A549 (cell line): ENCODE measurements around the gene ZSWIM5.
"Not testable (repeated sequence)": the region's sequence is repeated elsewhere in the genome, so short reads cannot be mapped to it uniquely, and the experiment has no call there.

ENCODE experiments used
- HOXB13 ChIP-seq: fragments of 250-450 bp; sonication (Bioruptor Pico); IDR thresholded peaks from 2 replicates; pipeline ENCODE4 v1.5.0; 2020; ENCODE audit warnings: low read depth, mild to moderate bottlenecking, moderate library complexity
- POLR2A ChIP-seq: IDR thresholded peaks from 2 replicates; pipeline ENCODE4 v1.6.1; 2012; ENCODE audit warnings: mild to moderate bottlenecking, low read length
- RAD21 ChIP-seq, 2 experiments: fragments of >200 bp in 1 of 2; sonication (Bioruptor Twin) in 1 of 2; formaldehyde crosslinking in 1 of 2; IDR thresholded peaks in 1 of 2; conservative IDR thresholded peaks in 1 of 2; 2 replicates in 1 of 2; 3 replicates in 1 of 2; pipeline ENCODE4 v1.6.1; 2012 to 2018; ENCODE audit warnings: inconsistent platforms in 1 of 2
- RARB ChIP-seq: fragments of 250-450 bp; sonication (Bioruptor Pico); IDR thresholded peaks from 2 replicates; pipeline ENCODE4 v1.8.0; 2021; ENCODE audit warnings: mild to moderate bottlenecking, moderate library complexity
- ZSCAN20 ChIP-seq: fragments of 250-450 bp; sonication (Bioruptor Pico); IDR thresholded peaks from 2 replicates; pipeline ENCODE4 v1.8.0; 2022; ENCODE audit warnings: mild to moderate bottlenecking, moderate library complexity
- TF ChIP-seq, protein P1 (sequence below): fragments of >200 bp; sonication (Bioruptor Twin); formaldehyde crosslinking; IDR thresholded peaks from 3 replicates; pipeline ENCODE4 v1.5.1; 2016
- TF ChIP-seq, protein P2 (sequence below): fragments of 200-600 bp; sonication (generic); IDR thresholded peaks from 2 replicates; pipeline ENCODE4 v1.6.1; 2016; ENCODE audit warnings: antibody characterized with exemption, mild to moderate bottlenecking, moderate library complexity

DNA sequence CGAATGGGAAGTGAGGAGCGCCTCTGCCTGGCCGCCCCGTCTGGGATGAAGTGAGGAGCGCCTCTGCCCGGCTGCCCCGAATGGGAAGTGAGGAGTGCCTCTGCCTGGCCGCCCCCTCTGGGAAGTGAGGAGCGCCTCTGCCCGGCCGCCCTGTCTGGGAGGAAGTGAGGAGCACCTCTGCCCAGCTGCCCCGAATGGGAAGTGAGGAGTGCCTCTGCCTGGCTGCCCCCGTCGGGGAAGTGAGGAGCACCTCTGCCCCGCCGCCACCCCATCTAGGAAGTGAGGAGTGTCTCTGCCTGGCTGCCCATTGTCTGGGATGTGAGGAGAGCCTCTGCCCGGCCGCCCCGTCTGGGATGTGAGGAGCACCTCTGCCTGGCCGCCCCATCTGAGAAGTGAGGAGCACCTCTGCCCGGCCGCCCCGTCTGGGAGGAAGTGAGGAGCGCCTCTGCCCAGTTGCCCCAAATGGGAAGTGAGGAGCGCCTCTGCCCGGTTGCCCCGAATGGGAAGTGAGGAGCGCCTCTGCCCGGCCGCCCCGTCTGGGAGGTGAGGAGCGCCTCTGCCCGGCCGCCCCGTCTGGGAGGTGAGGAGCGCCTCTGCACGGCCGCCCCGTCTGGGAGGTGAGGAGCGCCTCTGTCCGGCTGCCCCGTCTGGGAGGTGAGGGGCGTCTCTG lies 100.8 kb downstream of the ZSWIM5 start:
- TF ChIP-seq POLR2A; RARB; HOXB13; RAD21 (conservative IDR thresholded peaks at IDR 0.05 in 1 of 2, IDR thresholded peaks at IDR 0.05 in 1 of 2); ZSCAN20: not testable (repeated sequence)
- TF ChIP-seq, protein P1, sequence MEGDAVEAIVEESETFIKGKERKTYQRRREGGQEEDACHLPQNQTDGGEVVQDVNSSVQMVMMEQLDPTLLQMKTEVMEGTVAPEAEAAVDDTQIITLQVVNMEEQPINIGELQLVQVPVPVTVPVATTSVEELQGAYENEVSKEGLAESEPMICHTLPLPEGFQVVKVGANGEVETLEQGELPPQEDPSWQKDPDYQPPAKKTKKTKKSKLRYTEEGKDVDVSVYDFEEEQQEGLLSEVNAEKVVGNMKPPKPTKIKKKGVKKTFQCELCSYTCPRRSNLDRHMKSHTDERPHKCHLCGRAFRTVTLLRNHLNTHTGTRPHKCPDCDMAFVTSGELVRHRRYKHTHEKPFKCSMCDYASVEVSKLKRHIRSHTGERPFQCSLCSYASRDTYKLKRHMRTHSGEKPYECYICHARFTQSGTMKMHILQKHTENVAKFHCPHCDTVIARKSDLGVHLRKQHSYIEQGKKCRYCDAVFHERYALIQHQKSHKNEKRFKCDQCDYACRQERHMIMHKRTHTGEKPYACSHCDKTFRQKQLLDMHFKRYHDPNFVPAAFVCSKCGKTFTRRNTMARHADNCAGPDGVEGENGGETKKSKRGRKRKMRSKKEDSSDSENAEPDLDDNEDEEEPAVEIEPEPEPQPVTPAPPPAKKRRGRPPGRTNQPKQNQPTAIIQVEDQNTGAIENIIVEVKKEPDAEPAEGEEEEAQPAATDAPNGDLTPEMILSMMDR, result not testable (repeated sequence)
- TF ChIP-seq, protein P2, sequence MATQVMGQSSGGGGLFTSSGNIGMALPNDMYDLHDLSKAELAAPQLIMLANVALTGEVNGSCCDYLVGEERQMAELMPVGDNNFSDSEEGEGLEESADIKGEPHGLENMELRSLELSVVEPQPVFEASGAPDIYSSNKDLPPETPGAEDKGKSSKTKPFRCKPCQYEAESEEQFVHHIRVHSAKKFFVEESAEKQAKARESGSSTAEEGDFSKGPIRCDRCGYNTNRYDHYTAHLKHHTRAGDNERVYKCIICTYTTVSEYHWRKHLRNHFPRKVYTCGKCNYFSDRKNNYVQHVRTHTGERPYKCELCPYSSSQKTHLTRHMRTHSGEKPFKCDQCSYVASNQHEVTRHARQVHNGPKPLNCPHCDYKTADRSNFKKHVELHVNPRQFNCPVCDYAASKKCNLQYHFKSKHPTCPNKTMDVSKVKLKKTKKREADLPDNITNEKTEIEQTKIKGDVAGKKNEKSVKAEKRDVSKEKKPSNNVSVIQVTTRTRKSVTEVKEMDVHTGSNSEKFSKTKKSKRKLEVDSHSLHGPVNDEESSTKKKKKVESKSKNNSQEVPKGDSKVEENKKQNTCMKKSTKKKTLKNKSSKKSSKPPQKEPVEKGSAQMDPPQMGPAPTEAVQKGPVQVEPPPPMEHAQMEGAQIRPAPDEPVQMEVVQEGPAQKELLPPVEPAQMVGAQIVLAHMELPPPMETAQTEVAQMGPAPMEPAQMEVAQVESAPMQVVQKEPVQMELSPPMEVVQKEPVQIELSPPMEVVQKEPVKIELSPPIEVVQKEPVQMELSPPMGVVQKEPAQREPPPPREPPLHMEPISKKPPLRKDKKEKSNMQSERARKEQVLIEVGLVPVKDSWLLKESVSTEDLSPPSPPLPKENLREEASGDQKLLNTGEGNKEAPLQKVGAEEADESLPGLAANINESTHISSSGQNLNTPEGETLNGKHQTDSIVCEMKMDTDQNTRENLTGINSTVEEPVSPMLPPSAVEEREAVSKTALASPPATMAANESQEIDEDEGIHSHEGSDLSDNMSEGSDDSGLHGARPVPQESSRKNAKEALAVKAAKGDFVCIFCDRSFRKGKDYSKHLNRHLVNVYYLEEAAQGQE, result not testable (repeated sequence)
